K562 (cell line): ENCODE data around the gene ZFP64.

ENCODE experiments used
- CREB3 ChIP-seq: fragments of 450-650 bp; conservative IDR thresholded peaks from 2 replicates; pipeline ENCODE4 v1.6.1; 2016; ENCODE audit warnings: missing genetic modification characterization, low read depth, mild to moderate bottlenecking, missing compliant biosample characterization, moderate library complexity
- CTCF ChIP-seq, 3 experiments: IDR thresholded peaks in 2 of 3; conservative IDR thresholded peaks in 1 of 3; 2 replicates each; pipeline ENCODE4 v1.5.1; 2011 to 2012; ENCODE audit warnings: low read length in 3 of 3, mild to moderate bottlenecking in 3 of 3, control low read depth in 2 of 3, improper control_type of control experiment in 1 of 3, inconsistent platforms in 1 of 3, low read depth in 1 of 3, mixed read lengths in 1 of 3, moderate library complexity in 1 of 3; ENCODE audit not compliant: insufficient read depth in 2 of 3
- GABPA ChIP-seq: fragments of 200-800 bp; sonication (Bioruptor generic); conservative IDR thresholded peaks from 2 replicates; pipeline ENCODE4 v1.6.1; 2016; ENCODE audit warnings: low read depth, missing genetic modification characterization, missing compliant biosample characterization
- IRF1 ChIP-seq: sonication (generic); formaldehyde crosslinking; IDR thresholded peaks from 2 replicates; pipeline ENCODE4 v1.8.0; 2022; ENCODE audit warnings: missing genetic modification reagents, mild to moderate bottlenecking, borderline replicate concordance
- NFXL1 ChIP-seq: fragments of 450-650 bp; formaldehyde crosslinking; IDR thresholded peaks from 2 replicates; pipeline ENCODE4 v1.4.0; 2021; ENCODE audit warnings: mild to moderate bottlenecking
- SRSF7 ChIP-seq: fragments of 200-400 bp; formaldehyde crosslinking; optimal IDR thresholded peaks from 2 replicates; pipeline ENCODE3; 2017; ENCODE audit warnings: mild to moderate bottlenecking, low read depth, low read length
- TAL1 ChIP-seq: fragments of 450-650 bp; IDR thresholded peaks from 2 replicates; pipeline ENCODE4 v1.6.1; 2016; ENCODE audit warnings: mild to moderate bottlenecking
- ZNF354B ChIP-seq: fragments of 250-450 bp; sonication (Bioruptor Pico); IDR thresholded peaks from 2 replicates; pipeline ENCODE4 v1.4.0; 2020

- TF ChIP-seq CTCF (IDR thresholded peaks at IDR 0.05 in 2 of 3, conservative IDR thresholded peaks at IDR 0.05 in 1 of 3; ENCODE audit: insufficient read depth in 2 of 3, low read depth in 1 of 3, low read length in 3 of 3): no peak
- no peak for TF ChIP-seq GABPA
- TF ChIP-seq TAL1: no peak
- TF ChIP-seq ZNF354B (CRISPR knock-in tag): no peak
- no peak for TF ChIP-seq NFXL1
- no peak for TF ChIP-seq CREB3 (tag)
- no peak for TF ChIP-seq SRSF7
- no peak for TF ChIP-seq IRF1 (CRISPR knock-in tag)
These were observed 21.4 kb upstream of the ZFP64 start for GRCh38 chr20:52212943-52213342.
